B cell (primary cell): Measurements from ENCODE around the gene CARD9. TPM values are rescaled to one million over a fixed set of nuclear protein-coding genes. Genes with fewer than 3 reads are reported as not detected.

ENCODE experiments used
- ATAC-seq: fragments of 200-7000 bp; cut with Tn5 transposase; one replicate; pipeline ENCODE4 v1.10.0; 2021; ENCODE audit warnings: low read depth, mild to moderate bottlenecking, moderate number of reproducible peaks, moderate library complexity
- CTCF ChIA-PET: fragments of 350-600 bp; sonication (Branson Sonifier 250); formaldehyde crosslinking; loops from one replicate; lab custom pipeline; 2021; ENCODE audit warnings: antibody characterized with exemption, inconsistent platforms; lab: Charles Lee
- POLR2A ChIA-PET: fragments of 350-600 bp; sonication (Branson Sonifier 250); formaldehyde crosslinking; loops from one replicate; lab custom pipeline; 2021; ENCODE audit warnings: antibody characterized with exemption; lab: Charles Lee
- DNase-seq: peaks from one replicate; pipeline ENCODE4 v3.0.0; 2013
- H2AFZ ChIP-seq: 2 replicates; pipeline ENCODE4 v1.6.1; 2012; ENCODE audit warnings: mild to moderate bottlenecking, low read depth, low read length; ENCODE audit not compliant: insufficient read depth, poor library complexity, severe bottlenecking
- H3K27ac ChIP-seq, 2 donors: 1 replicate in 1 of 2; 2 replicates in 1 of 2; pipeline ENCODE4 v1.5.1; 2012 to 2013; ENCODE audit warnings: low read length in 2 of 2, mild to moderate bottlenecking in 2 of 2, moderate library complexity in 1 of 2
- H3K27me3 ChIP-seq, 4 experiments: fragments of 200-600 bp in 1 of 4; sonication (generic) in 1 of 4; replicated peaks in 1 of 4; 1 replicate in 2 of 4; 2 replicates in 2 of 4; pipeline versions ENCODE4 v1.6.1 to v1.7.0; 2013 to 2016; ENCODE audit warnings: low read length in 3 of 4, mild to moderate bottlenecking in 2 of 4, mixed read lengths in 1 of 4, moderate library complexity in 1 of 4; ENCODE audit not compliant: insufficient read depth in 4 of 4, control insufficient read depth in 3 of 4; ENCODE audit errors: control extremely low read depth in 1 of 4
- H3K36me3 ChIP-seq, 2 experiments: replicated peaks in 1 of 2; 1 replicate in 1 of 2; 2 replicates in 1 of 2; pipeline versions ENCODE4 v1.6.1 to v1.7.1; 2013; ENCODE audit warnings: low read length in 1 of 2; ENCODE audit not compliant: insufficient read depth in 2 of 2, control insufficient read depth in 1 of 2; ENCODE audit errors: control extremely low read depth in 1 of 2, extremely low read depth in 1 of 2
- H3K4me1 ChIP-seq, 2 donors: fragments of 200-600 bp in 1 of 2; sonication (generic) in 1 of 2; 1 replicate in 1 of 2; 2 replicates in 1 of 2; pipeline versions ENCODE4 v1.5.1 to v1.6.1; 2013 to 2017; ENCODE audit warnings: low read length in 2 of 2; ENCODE audit not compliant: control insufficient read depth in 2 of 2, insufficient read depth in 2 of 2
- H3K4me2 ChIP-seq: replicated peaks from 2 replicates; pipeline ENCODE3; 2012; ENCODE audit warnings: mild to moderate bottlenecking, low read depth, low read length; ENCODE audit not compliant: poor library complexity, severe bottlenecking
- H3K4me3 ChIP-seq, 5 experiments: fragments of 200-600 bp in 1 of 5; sonication (generic) in 1 of 5; 1 replicate in 3 of 5; 2 replicates in 2 of 5; pipeline versions ENCODE4 v1.5.1 to v1.7.0; 2011 to 2016; ENCODE audit warnings: low read length in 4 of 5, mild to moderate bottlenecking in 4 of 5, low read depth in 2 of 5, control low read depth in 1 of 5, moderate library complexity in 1 of 5; ENCODE audit not compliant: insufficient read depth in 1 of 5; ENCODE audit errors: control extremely low read depth in 1 of 5, extremely low read depth in 1 of 5
- H3K79me2 ChIP-seq: fragments of 200-600 bp; sonication (generic); one replicate; pipeline ENCODE4 v1.6.0; 2016; ENCODE audit warnings: low read length; ENCODE audit not compliant: control insufficient read depth, insufficient read depth
- H3K9ac ChIP-seq: fragments of 200-600 bp; sonication (generic); 2 replicates; pipeline ENCODE4 v1.6.1; 2017; ENCODE audit warnings: mild to moderate bottlenecking, low read length, moderate library complexity
- H3K9me3 ChIP-seq, 3 donors: one replicate each; pipeline versions ENCODE4 v1.6.1 to v1.7.1; 2013; ENCODE audit warnings: low read length in 2 of 3; ENCODE audit not compliant: control insufficient read depth in 2 of 3, insufficient read depth in 1 of 3; ENCODE audit errors: control extremely low read depth in 1 of 3
- H4K20me1 ChIP-seq: 2 replicates; pipeline ENCODE4 v1.6.0; 2012; ENCODE audit warnings: mild to moderate bottlenecking, low read length; ENCODE audit not compliant: insufficient read depth, control insufficient read depth, poor library complexity, severe bottlenecking
- H3K27ac Mint-ChIP-seq: one replicate; pipeline ENCODE4 v1.8.0; 2021; ENCODE audit warnings: mixed read lengths
- H3K27me3 Mint-ChIP-seq: one replicate; pipeline ENCODE4 v1.8.0; 2021; ENCODE audit warnings: mixed read lengths
- H3K4me1 Mint-ChIP-seq: one replicate; pipeline ENCODE4 v1.8.0; 2021; ENCODE audit warnings: mixed read lengths
- H3K4me3 Mint-ChIP-seq: one replicate; pipeline ENCODE4 v1.8.0; 2021; ENCODE audit warnings: mixed read lengths
- H3K9me3 Mint-ChIP-seq: one replicate; pipeline ENCODE4 v1.8.0; 2022; ENCODE audit warnings: mixed read lengths; ENCODE audit not compliant: insufficient read depth
- EZH2 ChIP-seq: IDR thresholded peaks from 2 replicates; pipeline ENCODE4 v1.6.1; 2012; ENCODE audit warnings: borderline replicate concordance, low read depth, mild to moderate bottlenecking, moderate library complexity, low read length; ENCODE audit not compliant: insufficient read depth, poor library complexity, severe bottlenecking
- WGBS: methylation state at CpG from one replicate; pipeline ENCODE4 v1.1.5; 2013; ENCODE audit warnings: missing lambda C conversion rate; ENCODE audit not compliant: insufficient coverage; 5-methylcytosine and 5-hydroxymethylcytosine counted together
- intact Hi-C: fragments of 100-400 bp; cut with micrococcal nuclease; formaldehyde crosslinking; loops from one replicate; pipeline ENCODE4 v1.10.0; 2022
- polyA plus RNA-seq: library from polyadenylated mRNA; depleted of rRNA; stranded (reverse); fragments of >200 nt; gene quantifications from 2 replicates; pipeline ENCODE4 v1.2.3, GENCODE V29; 2012
- total RNA-seq, 2 donors: library from RNA; stranded (reverse); fragments of 120-200 nt in 1 of 2; gene quantifications; 1 replicate in 1 of 2; 2 replicates in 1 of 2; pipeline versions ENCODE4 v1.2.3 to v1.2.4, GENCODE V29; 2013 to 2022
- TF ChIP-seq, protein P1 (sequence below): fragments of 200-600 bp; IDR thresholded peaks from one replicate; pipeline ENCODE4 v1.8.0; 2022; ENCODE audit warnings: antibody characterized with exemption, mild to moderate bottlenecking

Gene CARD9
- total and polyA plus RNA-seq, 2 donors (not counting 1 experiment from before 2014, with no cell fraction given): 0.57 to 1.1 TPM

DNA sequence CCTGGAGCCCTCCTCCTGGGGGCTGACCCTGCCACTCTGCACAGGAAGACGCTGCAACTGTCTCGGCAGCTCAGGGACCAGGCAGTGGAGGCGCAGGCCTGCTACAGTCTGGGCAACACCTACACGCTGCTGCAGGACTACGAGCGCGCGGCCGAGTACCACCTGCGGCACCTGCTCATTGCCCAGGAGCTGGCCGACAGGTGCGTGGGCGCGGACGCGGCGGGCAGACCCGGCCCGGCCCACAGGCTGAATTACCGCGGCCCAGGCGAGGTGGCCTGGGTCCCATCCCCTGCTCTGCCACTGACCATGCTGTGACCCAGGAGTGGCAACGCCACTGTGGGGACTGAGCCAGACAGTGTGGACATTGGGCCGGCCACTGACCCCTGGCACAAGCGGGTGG lies 35.0 kb downstream of the CARD9 start:
- Histone ChIP-seq H3K9me3 (no peaks in the 10 kb centered on the region), H4K20me1 (no peaks in the 10 kb centered on the region), H3K4me3 (no peak overlapping the region), H3K27me3 (no peaks in the 10 kb centered on the region), H2AFZ (no peak overlapping the region), H3K36me3 (no peaks in the 10 kb centered on the region), H3K9ac (no peak overlapping the region), H3K79me2 (no peaks in the 10 kb centered on the region), H3K4me2 (no peak overlapping the region), H3K27ac (no peak overlapping the region), H3K4me1 (peaks cover 3 to 6% of the 10 kb centered on the region in 2 donors)
- DNase-seq: no peak
- peaks cover 9% of the 10 kb centered on the region for H3K4me1 Mint-ChIP-seq
- intact Hi-C loops: loop anchor here (2.0 kb wide), 1 partner anchor 292 kb away; no protein-coding TSS in a partner anchor
- TF ChIP-seq EZH2: no peak
- TF ChIP-seq, protein P1, sequence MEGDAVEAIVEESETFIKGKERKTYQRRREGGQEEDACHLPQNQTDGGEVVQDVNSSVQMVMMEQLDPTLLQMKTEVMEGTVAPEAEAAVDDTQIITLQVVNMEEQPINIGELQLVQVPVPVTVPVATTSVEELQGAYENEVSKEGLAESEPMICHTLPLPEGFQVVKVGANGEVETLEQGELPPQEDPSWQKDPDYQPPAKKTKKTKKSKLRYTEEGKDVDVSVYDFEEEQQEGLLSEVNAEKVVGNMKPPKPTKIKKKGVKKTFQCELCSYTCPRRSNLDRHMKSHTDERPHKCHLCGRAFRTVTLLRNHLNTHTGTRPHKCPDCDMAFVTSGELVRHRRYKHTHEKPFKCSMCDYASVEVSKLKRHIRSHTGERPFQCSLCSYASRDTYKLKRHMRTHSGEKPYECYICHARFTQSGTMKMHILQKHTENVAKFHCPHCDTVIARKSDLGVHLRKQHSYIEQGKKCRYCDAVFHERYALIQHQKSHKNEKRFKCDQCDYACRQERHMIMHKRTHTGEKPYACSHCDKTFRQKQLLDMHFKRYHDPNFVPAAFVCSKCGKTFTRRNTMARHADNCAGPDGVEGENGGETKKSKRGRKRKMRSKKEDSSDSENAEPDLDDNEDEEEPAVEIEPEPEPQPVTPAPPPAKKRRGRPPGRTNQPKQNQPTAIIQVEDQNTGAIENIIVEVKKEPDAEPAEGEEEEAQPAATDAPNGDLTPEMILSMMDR: no peak
- ATAC-seq: no peak
- no peaks in the 10 kb centered on the region for H3K27me3 Mint-ChIP-seq
- no peak overlapping the region for H3K27ac Mint-ChIP-seq
- POLR2A ChIA-PET: no interaction called here
- 92% methylated on average over 23 of the region's 25 CpGs for WGBS
- H3K4me3 Mint-ChIP-seq: no peak overlapping the region
- H3K9me3 Mint-ChIP-seq: no peaks in the 10 kb centered on the region
- CTCF ChIA-PET: interaction anchor here (1.9 kb wide), 1 partner anchor 25 kb away, joined by 4 read pairs; the partner anchor contains the start of gene DNLZ
